ENCODE measurements around the gene CRYZL1.
"Not testable (repeated sequence)": the region's sequence is repeated elsewhere in the genome, so short reads cannot be mapped to it uniquely, and the experiment has no call there.

CRYZL1 gene

DNA sequence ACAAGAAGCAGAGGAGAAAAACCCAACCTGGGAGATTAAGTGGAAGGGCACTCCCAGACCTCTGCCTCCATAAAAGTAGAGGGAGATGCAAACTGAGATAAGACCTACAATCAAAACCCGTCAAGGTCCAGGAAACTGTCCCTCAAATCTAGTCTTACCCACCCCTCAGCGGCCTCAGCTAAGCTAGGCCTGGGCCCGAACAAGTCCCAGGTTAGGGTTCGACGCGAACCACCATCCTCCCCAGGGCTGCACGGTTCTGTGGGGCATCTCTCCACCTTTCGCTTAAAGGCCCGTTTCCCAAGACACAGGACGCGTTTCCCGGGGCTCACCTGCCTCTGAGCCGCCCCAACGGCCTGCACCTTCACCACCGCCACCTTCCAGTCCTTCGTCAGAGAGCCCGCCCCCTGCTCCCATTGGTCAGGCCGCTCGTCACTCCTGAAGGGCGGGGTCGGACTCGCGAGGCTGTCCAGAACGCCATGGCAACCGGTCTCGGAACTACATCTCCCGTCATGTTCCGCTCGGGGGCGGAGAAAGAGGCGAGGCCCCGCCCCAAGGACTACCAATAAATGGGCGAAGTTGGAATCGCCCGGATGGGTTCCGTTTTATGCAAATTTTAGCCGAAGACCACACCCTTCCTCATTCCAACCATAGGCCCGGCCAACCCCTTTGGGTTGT lies at the start of gene CRYZL1:
CRYZL1 (minus strand) TSS at position 390 of the 675 bp plus-strand sequence. CDS start 10,190 bp downstream, outside the sequence.
- DNase-seq: peak; percentile 100

DNA sequence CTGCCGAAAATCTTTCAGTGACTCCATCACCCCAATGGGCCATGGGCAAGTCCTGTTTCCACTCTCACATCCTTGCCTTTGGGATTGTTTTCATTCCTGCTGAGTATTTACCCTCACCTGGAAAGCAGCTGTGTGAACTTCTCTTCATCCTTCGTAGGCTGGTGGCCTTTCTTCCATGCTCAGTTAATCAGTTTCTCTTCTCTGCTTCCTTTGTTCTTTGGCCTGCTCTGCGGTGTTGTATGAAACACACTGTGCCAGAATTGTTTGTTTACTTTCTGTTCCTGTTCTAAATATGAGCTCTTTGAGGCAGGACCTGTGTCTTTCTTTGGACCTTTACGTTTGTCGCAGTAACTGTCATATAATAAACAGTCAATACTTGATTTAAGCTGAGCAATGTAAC lies 49.3 kb upstream of the CRYZL1 start:
- DNase-seq: no peak

DNA sequence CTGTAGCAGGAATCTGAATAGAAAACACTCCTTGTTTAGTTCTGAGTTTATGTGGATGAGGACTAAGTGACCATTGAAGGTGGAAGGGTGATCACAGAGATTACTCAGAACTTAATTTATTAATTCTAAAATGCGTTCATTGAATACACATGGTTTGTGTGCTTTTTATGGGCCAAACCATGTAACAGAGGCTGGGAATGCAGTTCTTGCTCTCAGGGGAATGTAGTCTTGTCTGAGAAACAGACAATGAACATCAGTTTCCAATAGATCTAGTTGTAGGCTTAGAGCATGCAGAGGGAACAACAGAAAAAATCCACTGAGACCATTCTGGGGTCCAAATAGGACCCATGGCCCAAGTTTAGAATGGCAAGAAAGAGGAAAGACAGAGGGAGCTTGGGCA lies 46.8 kb upstream of the CRYZL1 start:
- no peak for DNase-seq

DNA sequence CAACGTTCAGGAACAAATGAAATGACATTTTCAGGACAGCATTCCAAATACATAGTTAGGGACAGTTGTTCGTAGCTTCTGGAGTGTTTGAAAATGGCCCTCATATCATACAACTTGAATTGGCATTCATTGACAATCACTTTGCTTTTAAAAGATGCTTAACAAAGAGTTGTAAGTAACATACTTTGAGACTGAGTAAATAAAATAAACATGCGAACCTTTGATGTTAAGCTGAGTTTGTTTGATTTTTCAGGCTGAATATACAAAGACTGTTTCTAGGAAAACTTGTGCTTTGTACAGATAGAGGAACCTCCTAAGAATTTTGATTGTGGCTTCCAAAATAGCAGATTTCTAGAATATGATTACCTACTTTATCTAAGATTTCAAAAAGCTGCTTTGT lies 46.1 kb upstream of the CRYZL1 start:
- DNase-seq: no peak

DNA sequence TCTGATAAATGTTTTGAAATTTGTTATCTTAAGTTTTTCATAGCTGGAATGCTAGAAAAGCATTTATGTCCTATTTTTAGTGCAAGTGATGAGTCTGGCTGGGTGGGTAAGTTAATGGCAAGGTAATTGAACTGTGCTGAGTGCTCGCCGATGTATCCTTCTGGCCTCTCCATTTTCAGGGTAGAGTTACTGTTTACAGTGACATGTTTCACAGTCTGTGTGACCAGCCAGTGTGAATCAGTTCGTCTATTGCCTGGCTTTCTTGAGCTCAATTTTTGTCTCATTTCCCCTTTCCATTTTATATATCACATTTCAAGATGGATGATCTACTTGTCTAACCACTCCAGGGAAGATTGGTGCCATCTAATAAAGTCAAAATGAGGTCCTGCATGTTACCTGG lies 44.8 kb upstream of the CRYZL1 start:
- no peak for DNase-seq

DNA sequence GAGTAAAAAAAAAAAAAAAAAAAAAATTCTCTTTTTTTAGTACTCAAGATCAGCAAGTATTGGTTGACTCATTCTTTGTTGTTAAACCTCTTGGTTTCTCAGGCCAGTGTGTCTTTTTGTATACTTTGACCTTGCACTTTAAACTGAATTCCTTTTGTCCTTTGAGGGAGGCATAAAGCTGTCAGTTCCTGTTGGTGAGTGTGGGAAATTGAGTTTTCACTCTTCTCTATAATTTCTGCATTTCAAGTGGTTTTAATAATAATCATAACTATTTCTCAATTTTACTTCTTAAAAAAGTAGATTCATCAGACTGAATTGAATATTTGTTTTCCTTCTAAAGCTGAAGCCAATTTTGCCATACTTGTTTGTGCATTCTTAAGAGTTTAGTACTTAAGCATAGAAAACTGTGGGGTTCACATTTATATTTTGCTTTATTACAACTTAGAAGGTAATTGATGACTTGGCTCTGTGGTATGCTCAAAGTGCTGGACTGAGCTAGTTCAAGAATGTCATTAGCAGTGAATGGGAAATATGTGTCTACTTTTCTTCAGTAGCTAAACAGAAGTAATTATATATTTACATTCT lies 44.2 kb upstream of the CRYZL1 start:
- no peak for DNase-seq

DNA sequence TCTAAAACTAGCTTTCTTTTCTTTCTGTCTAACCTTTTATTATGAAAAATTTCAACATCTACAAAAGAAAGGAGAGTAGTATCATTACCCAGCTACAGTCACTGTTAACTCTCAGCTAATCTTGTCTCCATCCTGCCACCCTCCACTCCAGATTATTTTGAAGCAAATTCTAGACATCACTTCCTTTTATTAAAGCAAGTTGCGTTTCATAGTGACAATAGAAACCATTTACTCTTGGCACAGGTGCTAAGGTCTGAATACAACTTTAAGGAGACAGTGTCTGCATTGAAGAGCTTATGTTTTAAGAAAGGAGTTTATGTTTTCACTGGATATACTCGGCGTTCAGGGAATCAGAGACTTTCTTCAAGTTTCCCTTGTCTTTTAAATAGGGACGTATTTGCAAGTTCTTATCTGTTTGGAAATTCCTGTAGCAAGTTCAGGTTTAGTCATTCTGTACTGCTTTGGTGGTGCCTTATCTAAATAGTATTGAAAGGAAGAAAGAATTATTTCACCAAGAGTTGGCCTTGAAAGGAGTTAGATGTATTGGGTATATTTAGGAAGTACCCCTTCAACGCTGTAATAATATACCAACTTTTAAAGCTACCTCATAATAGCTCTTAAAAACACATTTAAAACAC lies 43.5 kb upstream of the CRYZL1 start:
- no peak for DNase-seq

DNA sequence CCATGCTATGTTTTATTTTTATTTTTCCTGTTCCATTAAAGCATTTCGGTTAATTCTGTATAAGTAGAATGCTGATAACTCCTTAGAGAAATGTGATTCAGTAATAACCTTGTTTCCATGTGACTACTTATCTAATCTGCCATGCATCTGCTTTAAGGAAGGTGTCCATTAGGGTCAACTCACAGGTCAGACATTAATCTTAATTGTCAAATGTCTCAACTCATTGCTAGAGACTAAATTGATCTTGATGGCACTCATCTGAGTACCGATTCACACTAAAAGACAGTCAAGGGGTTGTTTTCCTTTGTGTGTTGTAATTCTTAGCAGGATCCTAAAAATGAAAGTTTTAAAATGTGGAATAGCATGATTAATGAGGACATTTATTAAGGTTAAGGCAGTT lies 42.5 kb upstream of the CRYZL1 start:
- no peak for DNase-seq

DNA sequence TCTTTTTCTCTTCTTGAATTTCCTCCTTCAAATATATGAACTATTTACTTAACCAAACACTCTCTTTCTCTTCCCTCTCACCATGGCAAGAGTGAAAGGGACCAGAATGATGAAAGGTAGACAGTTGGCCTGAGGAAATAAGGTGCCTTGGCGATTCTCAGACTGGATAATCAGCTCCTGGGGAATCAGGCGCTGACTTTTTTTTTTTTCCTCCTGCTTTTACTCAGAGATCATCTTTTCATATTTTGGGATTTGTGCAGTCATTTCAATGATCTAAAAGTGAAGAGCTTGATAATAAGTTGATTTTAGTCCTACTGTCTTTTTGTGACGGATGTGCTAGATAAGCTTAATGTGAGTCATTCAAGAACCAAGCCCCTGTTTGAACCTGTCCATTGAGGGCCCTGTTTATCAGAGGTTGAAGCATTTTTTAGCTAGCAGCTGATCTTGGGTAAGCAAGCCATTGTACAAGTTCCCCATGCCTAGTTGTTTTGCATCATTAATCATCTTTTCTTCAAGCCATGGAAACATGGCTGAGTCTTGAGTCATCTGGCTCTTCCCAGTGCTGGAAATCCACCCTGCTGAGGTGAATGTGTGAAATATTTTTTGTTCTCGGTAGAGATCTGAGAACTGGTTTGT lies 41.6 kb upstream of the CRYZL1 start:
- DNase-seq: no peak

DNA sequence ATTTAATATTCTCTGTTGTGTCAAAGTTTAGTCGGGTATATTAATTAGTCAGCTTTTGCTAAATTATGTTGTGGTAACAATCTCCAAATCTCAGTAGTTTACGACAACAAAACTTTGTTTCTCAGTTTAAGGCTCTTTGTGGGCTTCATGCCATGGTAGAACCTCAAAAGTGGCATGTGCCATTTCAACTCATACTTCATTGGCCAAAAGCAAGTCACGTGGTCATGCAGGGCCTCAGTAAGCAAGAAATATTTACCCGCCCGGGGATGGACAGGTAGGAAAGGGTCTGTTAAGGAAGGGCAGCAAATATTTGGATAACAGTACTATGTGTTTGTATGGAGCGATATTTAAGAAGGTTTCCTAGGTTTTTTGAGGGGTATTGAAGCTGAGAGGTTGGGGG lies 39.3 kb upstream of the CRYZL1 start:
- no peak for DNase-seq

DNA sequence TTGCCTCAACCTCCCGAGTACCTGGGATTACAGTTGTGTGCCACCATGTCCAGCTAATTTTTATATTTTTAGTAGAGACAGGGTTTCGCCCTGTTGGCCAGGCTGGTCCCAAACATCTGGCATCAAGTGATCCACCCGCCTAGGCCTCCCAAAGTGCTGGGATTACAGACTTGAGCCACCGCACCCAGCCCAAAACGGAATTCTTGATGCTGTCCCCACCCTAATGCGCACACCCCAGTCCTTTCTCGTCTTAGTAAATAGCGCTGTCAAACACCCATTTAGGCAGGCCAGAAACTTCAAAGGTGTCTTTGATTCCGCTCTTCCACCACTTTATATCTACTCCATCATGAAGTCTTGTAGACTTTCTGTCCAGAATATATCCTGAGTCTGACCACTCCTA lies 35.9 kb upstream of the CRYZL1 start:
- DNase-seq: no peak

DNA sequence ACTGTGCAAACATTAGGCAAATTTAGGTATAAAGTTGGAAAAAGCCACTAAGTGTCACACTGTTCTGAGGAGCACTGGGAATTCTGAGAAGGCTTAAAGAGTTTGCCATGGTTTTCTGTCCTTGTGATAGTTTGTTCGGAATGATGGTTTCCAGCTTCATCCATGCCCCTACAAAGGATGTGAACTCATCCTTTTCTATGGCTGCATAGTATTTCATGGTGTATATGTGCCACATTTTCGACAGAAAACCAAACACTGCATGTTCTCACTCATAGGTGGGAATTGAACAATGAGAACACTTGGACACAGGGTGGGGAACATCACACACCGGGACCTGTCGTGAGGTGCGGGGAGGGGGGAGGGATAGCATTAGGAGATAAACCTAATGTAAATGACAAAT lies 35.1 kb upstream of the CRYZL1 start:
- DNase-seq: not testable (repeated sequence)

DNA sequence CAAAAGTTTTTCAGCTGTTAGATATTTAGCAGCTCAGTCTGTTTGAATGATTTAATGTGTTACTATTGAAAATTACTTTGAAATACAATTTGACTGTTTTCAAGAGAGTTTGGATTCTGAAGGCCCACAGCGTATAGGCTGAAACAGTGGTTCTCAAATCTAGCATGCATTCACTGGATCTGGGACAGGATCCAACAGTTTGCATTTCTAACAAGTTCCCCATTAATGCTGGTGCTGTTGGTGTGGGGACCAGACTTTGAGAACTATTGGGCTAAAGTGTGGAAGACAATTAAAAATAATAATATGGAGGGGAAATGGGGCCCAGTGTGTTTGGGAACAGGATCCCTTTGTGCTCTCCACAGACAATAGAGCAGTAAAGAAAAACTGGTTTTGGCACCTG lies 32.7 kb upstream of the CRYZL1 start:
- peak in 1 of 2 donors; percentile 7 for DNase-seq

DNA sequence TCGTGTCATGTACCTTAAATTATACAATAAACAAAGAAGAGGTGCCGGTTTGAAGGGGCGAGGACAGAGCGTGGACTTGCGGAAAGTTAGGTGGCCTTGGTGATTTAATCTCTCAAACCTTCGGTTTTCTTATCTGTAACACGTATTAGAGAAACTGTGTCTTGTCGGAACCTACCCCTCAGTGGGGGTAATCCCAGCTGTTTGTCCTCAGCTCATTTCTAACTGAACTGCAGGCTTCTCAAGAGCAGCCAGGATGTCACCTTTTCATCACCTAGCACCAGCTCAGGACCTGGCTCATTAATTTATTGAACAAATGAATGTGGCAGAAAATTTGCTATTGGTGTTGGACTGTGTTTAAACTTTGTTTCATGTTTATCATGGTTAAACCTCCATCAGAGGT lies 31.9 kb upstream of the CRYZL1 start:
- no peak for DNase-seq

DNA sequence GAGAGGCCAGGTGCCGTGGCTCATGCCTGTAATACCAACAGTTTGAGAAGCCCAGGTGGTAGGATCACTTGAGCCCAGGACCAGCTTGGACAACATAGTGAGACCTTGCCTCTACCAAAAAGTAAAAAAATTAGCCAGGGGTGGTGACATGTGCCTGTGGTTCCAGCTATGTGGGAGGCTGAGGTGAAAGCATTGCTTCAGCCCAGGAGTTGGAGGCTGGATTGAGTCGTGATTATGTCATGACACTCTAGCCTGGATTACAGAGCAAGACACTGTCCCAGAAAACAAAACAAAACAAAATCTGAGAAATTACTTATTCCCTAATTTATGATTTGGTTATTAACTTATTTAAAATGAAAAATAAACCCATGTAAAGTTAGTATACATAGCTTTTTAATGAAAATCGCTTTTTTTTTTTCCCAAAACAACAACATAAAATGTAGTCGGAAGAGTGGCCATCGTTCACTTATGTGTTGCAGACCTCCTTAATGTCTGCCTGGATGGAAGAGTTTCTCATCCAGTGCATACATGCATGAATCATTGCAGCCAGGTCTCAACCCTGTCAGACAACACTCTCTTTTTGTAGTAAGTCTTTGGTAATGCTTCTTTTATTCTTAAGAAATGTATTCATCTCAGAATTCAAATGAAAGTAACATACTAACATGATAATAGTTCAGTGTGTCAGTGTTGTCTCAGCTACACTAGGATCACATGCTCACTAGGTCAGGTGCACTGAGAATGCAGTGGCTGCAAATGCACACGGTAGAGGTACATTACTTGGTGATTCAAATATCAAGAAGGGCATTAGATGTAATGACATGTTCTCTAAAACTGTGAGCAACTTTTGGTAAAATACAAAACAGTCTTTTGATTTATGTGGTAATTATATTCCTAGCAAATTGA lies 28.8 kb upstream of the CRYZL1 start:
- no peak for DNase-seq

DNA sequence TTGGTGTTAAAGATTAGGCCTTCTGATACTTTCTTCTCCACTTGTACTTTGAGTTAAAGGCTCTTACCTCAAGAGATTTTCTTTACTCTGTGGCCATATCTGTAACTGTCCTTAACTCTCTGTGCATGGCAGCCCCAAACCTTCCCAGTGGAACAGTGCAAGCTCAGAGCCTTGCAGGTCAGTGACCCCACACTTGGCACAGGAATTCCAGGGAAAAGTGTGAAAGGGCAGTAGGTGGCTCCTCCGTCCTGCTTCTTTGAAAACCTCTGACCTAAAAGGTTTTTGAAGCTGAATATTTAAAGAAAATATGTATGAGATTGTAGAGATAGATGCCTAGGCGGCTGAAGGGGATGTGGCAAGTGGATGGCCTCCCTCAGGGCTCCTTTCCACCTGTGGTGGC lies 27.1 kb upstream of the CRYZL1 start:
- no peak for DNase-seq

DNA sequence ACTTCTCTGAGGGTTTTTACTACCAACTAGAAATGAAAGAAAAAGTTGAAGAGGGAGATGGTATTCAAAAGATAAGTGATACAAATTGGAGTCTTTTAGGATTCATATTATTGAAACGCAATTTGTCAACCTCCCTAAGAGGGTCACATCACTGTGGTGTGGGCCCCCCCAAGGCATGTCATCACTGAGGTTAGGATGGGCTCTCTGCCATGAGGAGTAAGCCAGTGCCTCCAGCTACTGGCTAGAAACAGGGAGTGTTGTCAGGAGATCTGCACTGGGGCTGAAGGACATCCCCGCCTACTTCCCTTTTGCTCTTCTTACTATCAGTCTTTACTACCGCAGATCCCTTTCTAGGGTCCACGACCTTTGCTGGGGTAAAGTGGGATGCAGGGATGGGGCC lies 26.6 kb upstream of the CRYZL1 start:
- no peak for DNase-seq

DNA sequence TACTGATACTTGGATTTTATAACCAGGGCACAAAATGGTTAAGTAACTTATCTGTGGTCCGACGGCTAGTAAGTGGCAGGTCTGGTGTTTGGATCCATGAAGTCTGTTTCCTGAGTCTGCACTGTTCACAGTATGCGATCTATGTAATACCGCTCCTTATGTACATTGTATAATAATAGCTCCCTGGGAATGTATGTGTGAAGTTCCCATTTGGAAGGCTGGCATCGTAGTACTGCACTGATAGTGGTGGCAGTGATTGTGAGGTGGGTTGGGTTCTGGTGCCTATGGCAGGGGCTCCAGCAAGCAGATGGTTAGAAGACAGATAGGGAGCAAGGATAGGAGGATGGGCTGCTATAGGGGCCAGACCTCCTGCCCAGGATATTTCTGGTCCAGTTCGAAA lies 26.1 kb upstream of the CRYZL1 start:
- DNase-seq: peak in 1 of 2 donors; percentile 20

DNA sequence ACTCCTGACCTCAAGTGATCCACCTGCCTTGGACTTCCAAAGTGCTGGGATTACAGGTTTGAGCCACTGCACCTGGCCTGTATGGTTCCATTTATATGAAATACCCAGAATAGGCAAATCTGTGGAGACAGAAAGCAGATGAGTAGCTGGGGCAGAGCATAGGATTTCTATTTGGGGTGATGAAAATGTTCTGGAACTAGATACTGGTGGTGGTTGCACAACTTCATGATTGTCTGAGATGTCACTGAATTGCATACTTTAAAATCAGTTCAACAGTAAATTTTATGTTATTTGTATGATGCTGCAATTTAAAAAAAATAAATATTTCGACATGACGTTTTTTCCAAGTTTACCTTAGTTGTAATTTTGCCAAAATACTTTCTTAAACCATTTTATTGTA lies 24.6 kb upstream of the CRYZL1 start:
- no peak for DNase-seq

DNA sequence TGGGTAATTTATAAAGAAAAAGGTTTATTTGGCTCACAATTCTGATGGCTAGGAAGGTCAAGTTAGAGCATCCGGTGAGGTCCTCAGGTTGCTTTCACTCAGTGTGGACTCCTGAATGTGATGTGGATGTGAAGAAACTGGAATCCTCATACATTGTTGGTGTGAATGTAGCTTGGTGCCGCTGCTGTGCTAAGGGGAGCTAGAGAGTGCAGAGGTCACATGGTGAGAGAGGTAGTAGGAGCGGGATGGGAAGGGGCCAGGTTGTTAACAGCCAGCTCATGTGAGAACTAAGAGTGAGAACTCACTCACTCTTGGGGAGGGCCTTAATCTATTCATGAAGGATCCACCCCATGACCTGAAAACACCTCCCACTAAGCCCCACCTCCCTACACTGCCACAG lies 22.6 kb upstream of the CRYZL1 start:
- no peak for DNase-seq

DNA sequence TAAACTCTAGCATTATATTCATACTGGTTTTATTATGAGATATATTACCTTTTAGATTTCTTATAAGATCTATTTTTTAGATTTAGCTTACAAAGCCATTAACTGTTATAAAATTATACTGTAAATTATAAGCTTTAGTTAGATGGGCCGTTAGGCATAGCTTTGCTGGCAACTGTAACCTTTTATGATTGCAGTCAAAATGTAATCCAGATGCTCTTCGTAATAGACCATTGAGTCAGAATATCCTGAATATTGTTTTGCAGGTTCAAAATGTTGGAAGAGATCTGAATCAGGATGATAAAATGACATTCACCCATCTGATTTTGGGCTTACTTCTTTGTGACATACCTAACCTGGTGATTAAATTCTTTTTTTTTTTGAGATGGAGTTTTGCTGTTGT lies 21.7 kb upstream of the CRYZL1 start:
- no peak for DNase-seq

DNA sequence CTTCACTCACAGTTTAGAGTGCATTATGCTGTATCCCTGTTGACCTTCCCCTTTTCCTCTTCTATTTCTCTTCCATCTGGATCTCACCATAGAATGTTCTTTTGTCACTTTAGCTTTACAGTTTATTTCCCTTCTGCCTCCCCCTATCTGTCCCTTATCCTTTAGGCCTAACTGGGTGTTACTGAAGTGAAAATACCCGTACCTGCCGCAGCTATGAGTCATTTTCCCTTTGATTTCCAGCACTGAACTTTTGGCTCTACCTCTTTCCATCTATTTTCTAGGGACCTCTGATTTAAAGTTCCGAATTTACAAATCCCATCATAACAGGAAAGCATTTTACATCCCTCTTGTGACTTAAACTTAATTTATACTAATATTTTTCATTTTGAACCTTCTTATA lies 20.5 kb upstream of the CRYZL1 start:
- no peak for DNase-seq

DNA sequence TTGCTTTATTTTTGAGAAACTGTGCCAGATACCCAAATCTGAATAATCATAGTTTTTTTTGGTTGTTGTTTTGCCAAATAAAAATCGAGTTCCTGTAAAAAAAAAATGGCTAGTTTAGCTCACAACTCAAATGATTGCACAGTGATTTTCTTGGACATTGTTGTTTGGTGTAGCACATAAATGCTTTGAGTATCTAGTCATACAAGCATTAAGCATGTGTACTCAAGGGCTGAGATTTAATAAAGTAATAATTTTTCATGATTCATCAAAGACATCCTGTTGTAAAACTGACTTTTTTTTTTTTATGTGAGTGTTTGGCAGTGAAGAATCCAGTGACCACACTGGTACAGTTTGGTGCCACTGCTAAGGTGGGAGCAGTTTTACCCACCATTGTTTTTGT lies 19.6 kb upstream of the CRYZL1 start:
- no peak for DNase-seq

Measured in hippocampal formation (tissue), 2 donors.